ENCODE measurements around the gene TST. TPM values are rescaled to one million over a fixed set of nuclear protein-coding genes. Genes with fewer than 3 reads are reported as not detected.

Gene TST
- total RNA-seq, 1 donor from 2014 or later: 48.1 TPM

DNA sequence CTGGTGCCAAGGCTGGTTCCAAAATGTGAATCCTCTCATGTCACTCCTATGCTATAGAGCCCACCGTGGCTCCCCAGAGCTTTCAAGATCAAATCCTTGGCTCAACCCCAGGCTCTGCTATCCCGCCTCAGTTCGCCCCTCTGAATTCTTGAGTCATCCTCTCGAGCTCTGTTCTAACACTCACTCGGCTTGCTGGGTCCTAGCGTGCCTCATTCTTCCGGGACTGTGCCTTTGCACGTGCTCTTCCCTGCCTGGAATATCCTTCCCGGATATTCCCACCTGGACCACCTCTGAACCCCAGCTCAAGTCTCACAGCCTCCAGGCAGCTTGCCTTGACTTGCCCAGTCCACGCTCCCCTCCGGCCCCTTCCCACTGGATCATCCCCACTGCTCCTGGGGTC is 45.3 kb upstream of the TST start:
- ATAC-seq (no peak), DNase-seq (no peak)
- Histone ChIP-seq H3K36me3 (no peaks in the 10 kb centered on the region), H3K27ac (no peak overlapping the region), H3K4me1 (no peaks in the 10 kb centered on the region), H3K4me3 (no peak overlapping the region), H3K9me3 (no peaks in the 10 kb centered on the region), H3K27me3 (peaks cover 13% of the 10 kb centered on the region)
- intact Hi-C loops (cut with DNase I): no loop called here
- TF ChIP-seq, protein P1, sequence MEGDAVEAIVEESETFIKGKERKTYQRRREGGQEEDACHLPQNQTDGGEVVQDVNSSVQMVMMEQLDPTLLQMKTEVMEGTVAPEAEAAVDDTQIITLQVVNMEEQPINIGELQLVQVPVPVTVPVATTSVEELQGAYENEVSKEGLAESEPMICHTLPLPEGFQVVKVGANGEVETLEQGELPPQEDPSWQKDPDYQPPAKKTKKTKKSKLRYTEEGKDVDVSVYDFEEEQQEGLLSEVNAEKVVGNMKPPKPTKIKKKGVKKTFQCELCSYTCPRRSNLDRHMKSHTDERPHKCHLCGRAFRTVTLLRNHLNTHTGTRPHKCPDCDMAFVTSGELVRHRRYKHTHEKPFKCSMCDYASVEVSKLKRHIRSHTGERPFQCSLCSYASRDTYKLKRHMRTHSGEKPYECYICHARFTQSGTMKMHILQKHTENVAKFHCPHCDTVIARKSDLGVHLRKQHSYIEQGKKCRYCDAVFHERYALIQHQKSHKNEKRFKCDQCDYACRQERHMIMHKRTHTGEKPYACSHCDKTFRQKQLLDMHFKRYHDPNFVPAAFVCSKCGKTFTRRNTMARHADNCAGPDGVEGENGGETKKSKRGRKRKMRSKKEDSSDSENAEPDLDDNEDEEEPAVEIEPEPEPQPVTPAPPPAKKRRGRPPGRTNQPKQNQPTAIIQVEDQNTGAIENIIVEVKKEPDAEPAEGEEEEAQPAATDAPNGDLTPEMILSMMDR (IDR thresholded peaks at IDR 0.05): no peak

DNA sequence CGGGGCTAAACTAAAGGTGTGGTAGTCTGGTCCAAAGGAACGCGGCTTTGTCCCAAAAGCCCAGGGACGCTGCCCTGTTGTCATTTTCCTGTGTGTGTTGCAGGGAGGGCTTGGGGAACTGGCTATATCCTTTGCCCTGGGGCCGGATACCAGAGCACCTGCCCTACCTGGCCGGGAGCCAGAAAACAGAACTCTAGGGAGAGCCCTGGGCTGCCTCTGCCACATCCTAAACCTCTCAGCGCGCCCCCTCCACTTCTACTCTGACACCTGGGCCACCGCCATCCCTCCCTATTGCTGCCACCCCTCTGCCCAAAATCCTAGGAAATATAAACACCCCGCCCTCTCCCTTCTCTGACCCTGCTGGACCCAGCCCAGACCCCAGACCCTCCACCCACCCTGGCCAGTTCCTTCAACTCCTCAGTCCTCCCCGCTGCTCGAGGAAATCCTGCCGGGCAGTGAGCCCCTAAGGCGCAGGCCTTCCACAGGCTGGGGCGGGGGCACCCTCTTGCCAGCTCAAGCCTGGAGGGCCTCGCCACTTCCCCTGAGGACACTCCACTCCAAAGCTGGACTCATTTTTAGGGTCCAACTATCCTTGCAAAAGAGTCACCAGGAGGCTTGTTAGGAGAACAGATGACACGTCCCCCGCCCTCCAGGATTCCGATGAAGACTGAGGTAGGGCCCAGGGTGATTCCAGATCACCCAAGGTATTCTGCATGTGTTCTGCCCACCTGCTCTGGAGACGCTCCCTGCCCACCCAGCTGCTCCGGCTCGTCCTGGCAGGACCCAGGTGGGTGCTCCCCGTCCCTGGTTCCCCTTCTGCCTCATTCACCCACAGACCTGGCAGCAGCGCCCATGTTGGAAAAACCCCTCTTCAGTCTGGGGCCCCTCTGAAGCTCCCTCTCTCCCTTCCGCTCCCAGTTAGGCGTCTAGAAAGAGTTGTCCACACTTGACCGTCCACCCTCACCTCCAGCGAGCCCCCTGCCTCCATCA is 44.5 kb upstream of the TST start:
- Histone ChIP-seq H3K27me3 (peaks cover 6% of the 10 kb centered on the region), H3K9me3 (no peaks in the 10 kb centered on the region), H3K4me3 (no peak overlapping the region), H3K27ac (no peak overlapping the region), H3K36me3 (peaks cover 2% of the 10 kb centered on the region), H3K4me1 (no peaks in the 10 kb centered on the region)
- intact Hi-C loops (cut with DNase I): no loop called here
- DNase-seq (no peak), ATAC-seq (no peak)
- TF ChIP-seq, protein P1 (IDR thresholded peaks at IDR 0.05): no peak

DNA sequence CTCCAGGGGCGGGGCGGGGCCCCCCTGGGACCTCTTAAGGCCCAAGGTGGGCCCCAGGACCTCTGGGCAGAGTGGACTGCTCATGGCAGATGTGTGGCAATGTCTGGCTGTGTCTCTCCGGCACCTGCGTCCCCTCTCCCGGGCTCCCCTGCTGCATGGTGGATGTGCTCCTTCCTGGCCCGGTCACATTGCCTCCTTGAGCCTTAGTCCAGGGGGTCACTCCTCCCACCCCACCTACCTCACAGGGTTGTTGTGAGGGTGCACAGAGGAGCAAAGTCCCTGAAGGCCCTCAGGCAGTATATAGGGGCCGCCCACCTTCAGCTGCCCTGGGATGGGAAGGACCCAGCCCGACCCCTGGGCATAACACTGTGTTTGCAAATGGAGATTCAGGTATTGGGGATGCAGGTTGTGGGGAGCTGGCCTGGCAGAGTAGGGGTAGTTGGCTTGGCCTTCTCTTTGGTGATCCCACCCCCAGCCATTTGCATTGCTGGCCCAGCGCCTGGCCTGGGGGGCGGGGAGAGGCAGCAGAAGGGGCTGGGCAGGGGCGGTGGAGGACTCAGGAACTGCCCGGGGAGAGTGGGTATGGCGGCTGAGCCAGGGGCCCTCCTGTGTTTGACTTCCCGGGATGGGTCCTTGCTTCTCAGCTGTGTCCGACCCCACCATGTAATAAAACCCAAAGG is 43.6 kb upstream of the TST start:
- intact Hi-C loops (cut with DNase I): no loop called here
- H3K9me3 ChIP-seq: no peaks in the 10 kb centered on the region
- no peak overlapping the region for H3K27ac ChIP-seq
- no peak for DNase-seq
- peaks cover 6% of the 10 kb centered on the region for H3K36me3 ChIP-seq
- TF ChIP-seq, protein P1 (IDR thresholded peaks at IDR 0.05): no peak
- no peaks in the 10 kb centered on the region for H3K27me3 ChIP-seq
- H3K4me3 ChIP-seq: no peak overlapping the region
- no peaks in the 10 kb centered on the region for H3K4me1 ChIP-seq
- ATAC-seq: no peak

DNA sequence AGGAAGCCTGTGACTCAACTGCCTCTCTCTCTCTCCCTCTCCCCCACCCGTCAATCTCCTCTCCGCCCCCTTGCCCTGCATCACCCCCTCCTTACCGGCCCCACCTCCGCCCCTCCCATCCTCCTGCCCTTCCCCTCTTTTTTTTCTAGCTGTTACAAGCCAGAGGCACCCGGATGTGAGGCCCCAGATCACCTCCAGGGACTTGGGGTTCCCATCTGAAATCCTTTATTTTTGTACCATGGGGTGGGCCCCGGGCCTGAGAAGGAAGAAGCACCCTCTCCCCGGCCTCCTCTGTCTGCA is 43.1 kb upstream of the TST start:
- intact Hi-C loops (cut with DNase I): no loop called here
- no peak overlapping the region for H3K27ac ChIP-seq
- H3K9me3 ChIP-seq: no peaks in the 10 kb centered on the region
- ATAC-seq: no peak
- DNase-seq: no peak
- H3K27me3 ChIP-seq: no peaks in the 10 kb centered on the region
- TF ChIP-seq, protein P1 (IDR thresholded peaks at IDR 0.05): no peak
- H3K4me3 ChIP-seq: no peak overlapping the region
- H3K36me3 ChIP-seq: peaks cover 11% of the 10 kb centered on the region
- H3K4me1 ChIP-seq: no peaks in the 10 kb centered on the region

DNA sequence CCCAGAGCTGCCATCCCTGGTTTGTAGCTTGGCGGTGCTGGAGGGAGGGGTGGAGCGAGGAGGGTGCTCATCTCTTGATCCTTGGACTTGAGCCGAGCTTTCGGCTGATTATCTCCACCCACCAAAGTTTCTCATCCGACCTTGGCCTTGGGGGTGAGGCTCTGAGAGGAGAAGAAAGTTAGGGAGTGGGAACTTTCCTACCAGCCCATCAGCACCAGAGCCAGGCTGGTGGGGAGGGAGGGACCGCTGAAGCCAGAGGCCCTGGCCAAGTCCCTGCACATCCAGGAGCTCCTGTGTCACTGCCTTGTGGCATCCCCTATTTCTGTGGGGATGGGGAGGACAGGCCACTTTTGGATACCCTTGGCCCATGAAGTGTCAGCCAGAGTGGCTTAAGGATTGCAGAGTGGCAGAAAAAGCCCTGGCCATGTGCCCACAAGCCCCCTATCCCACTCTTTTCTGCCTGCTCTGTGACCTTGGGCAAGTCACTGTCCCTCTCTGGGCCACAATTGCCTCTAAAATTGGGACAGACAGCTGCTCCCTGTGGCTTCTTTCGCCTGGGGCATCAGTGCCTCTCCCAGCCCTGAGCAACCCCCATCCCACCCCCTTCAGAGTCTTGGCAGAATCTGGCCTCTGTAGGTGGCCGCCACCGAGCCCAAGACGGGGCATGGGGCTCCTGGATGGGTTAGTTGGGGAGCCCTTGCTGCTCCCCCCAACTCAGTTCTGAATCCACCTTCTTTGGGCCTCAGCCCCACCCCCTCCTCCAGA is 42.5 kb upstream of the TST start:
- Histone ChIP-seq H3K4me1 (no peaks in the 10 kb centered on the region), H3K27ac (no peak overlapping the region), H3K4me3 (no peak overlapping the region), H3K27me3 (no peaks in the 10 kb centered on the region), H3K36me3 (peaks cover 16% of the 10 kb centered on the region), H3K9me3 (no peaks in the 10 kb centered on the region)
- TF ChIP-seq, protein P1 (IDR thresholded peaks at IDR 0.05): no peak
- intact Hi-C loops (cut with DNase I): no loop called here
- no peak for ATAC-seq
- DNase-seq: no peak
